Endodermal cell (in vitro differentiated cells): Measurements from ENCODE around the gene CEP128. TPM values are rescaled to one million over a fixed set of nuclear protein-coding genes. Genes with fewer than 3 reads are reported as not detected.

Experiments used
- DNase-seq: peaks from one replicate; pipeline ENCODE4 v3.0.0-alpha.2; 2017
- H3K27ac ChIP-seq: 2 replicates; pipeline ENCODE4 v1.5.1; 2013; ENCODE audit warnings: mild to moderate bottlenecking, low read depth, low read length, moderate library complexity
- H3K27me3 ChIP-seq: 2 replicates; pipeline ENCODE4 v1.6.1; 2013; ENCODE audit warnings: mild to moderate bottlenecking, low read length, moderate library complexity; ENCODE audit not compliant: insufficient read depth, control insufficient read depth, poor library complexity, severe bottlenecking
- H3K36me3 ChIP-seq: 2 replicates; pipeline ENCODE4 v1.7.0; 2013; ENCODE audit warnings: mild to moderate bottlenecking, low read length, moderate library complexity; ENCODE audit not compliant: control insufficient read depth, insufficient read depth
- H3K4me1 ChIP-seq: one replicate; pipeline ENCODE4 v1.7.0; 2013; ENCODE audit warnings: low read length; ENCODE audit not compliant: control insufficient read depth, insufficient read depth
- H3K4me3 ChIP-seq: 2 replicates; pipeline ENCODE4 v1.5.1; 2013; ENCODE audit warnings: mild to moderate bottlenecking, low read length, moderate library complexity
- H3K9ac ChIP-seq: 2 replicates; pipeline ENCODE4 v1.6.1; 2013; ENCODE audit warnings: mild to moderate bottlenecking, low read length, moderate library complexity; ENCODE audit not compliant: poor library complexity, severe bottlenecking; ENCODE audit errors: extremely low read depth
- H3K9me3 ChIP-seq: 2 replicates; pipeline ENCODE4 v1.6.1; 2013; ENCODE audit warnings: mild to moderate bottlenecking, low read length, moderate library complexity; ENCODE audit not compliant: control insufficient read depth
- H3K27ac Mint-ChIP-seq: 2 replicates; pipeline ENCODE4 v1.8.0; 2020; ENCODE audit warnings: mixed read lengths
- H3K27me3 Mint-ChIP-seq: 2 replicates; pipeline ENCODE4 v1.8.0; 2021; ENCODE audit warnings: mild to moderate bottlenecking, mixed read lengths; ENCODE audit not compliant: insufficient read depth
- H3K36me3 Mint-ChIP-seq: 2 replicates; pipeline ENCODE4 v1.8.0; 2020; ENCODE audit warnings: low read depth, mixed read lengths
- H3K4me1 Mint-ChIP-seq: 2 replicates; pipeline ENCODE4 v1.8.0; 2020; ENCODE audit warnings: mixed read lengths
- H3K4me3 Mint-ChIP-seq: 2 replicates; pipeline ENCODE4 v1.8.0; 2020; ENCODE audit warnings: mild to moderate bottlenecking, moderate library complexity, mixed read lengths
- H3K9me3 Mint-ChIP-seq: 2 replicates; pipeline ENCODE4 v1.8.0; 2020; ENCODE audit warnings: mild to moderate bottlenecking, mixed read lengths
- CTCF ChIP-seq: fragments of 200-600 bp; sonication (generic); conservative IDR thresholded peaks from 2 replicates; pipeline ENCODE4 v1.5.0; 2021; ENCODE audit warnings: antibody characterized with exemption, mild to moderate bottlenecking
- WGBS, 2 experiments: methylation state at CpG; one replicate each; pipeline versions ENCODE4 v1.1.5 to v1.1.7; 2013; ENCODE audit warnings: missing lambda C conversion rate in 2 of 2, mixed read lengths in 1 of 2; ENCODE audit not compliant: insufficient coverage in 1 of 2, insufficient read length in 1 of 2; 5-methylcytosine and 5-hydroxymethylcytosine counted together
- total RNA-seq, 2 donors: library from RNA; stranded (reverse); fragmentation: NEBNext Ultra II Directional in 1 of 2; extraction: Animal tissue kit (Norgen Biotek cat#: 25700) in 1 of 2; gene quantifications; 2 replicates in 1 of 2; 3 replicates in 1 of 2; pipeline ENCODE4 v1.2.1, GENCODE V29; 2021

Gene CEP128
- total RNA-seq, 2 donors from 2014 or later = 21.6 to 29.0 TPM

- Mint-ChIP-seq H3K9me3 (no peaks in the 10 kb centered on the region), H3K36me3 (no peaks in the 10 kb centered on the region), H3K4me1 (no peaks in the 10 kb centered on the region), H3K27me3 (no peaks in the 10 kb centered on the region), H3K27ac (no peak overlapping the region), H3K4me3 (no peak overlapping the region)
- Histone ChIP-seq H3K9ac (no peak overlapping the region), H3K4me3 (no peak overlapping the region), H3K27me3 (no peaks in the 10 kb centered on the region), H3K36me3 (no peaks in the 10 kb centered on the region), H3K27ac (no peak overlapping the region), H3K4me1 (no peaks in the 10 kb centered on the region), H3K9me3 (no peaks in the 10 kb centered on the region)
- 90% methylated on average over 5 of the region's 6 CpGs; no CpG with 5 or more reads in 1 of the 2 experiments for WGBS, 2 experiments
- DNase-seq = no peak
- TF ChIP-seq CTCF = no peak
Measured at GRCh38 chr14:80638620-80639515, 302.7 kb downstream of the CEP128 start.

- Mint-ChIP-seq H3K36me3 (no peaks in the 10 kb centered on the region), H3K9me3 (no peaks in the 10 kb centered on the region), H3K27ac (no peak overlapping the region), H3K4me1 (no peaks in the 10 kb centered on the region), H3K27me3 (no peaks in the 10 kb centered on the region), H3K4me3 (no peak overlapping the region)
- no peak overlapping the region for H3K4me3 ChIP-seq
- no peaks in the 10 kb centered on the region for H3K9me3 ChIP-seq
- H3K4me1 ChIP-seq = no peaks in the 10 kb centered on the region
- no peak for TF ChIP-seq CTCF
- no peak for DNase-seq
- H3K9ac ChIP-seq = no peak overlapping the region
- 94 to 97% methylated on average over 5 to 10 of the region's 10 CpGs for WGBS, 2 experiments
- H3K36me3 ChIP-seq = no peaks in the 10 kb centered on the region
- H3K27ac ChIP-seq = no peak overlapping the region
- no peaks in the 10 kb centered on the region for H3K27me3 ChIP-seq
Measured at GRCh38 chr14:80637756-80638619, 303.6 kb downstream of the CEP128 start.

GRCh38 chr14:80636071-80636470 lies 305.5 kb downstream of the CEP128 start:
- Histone ChIP-seq H3K36me3 (no peaks in the 10 kb centered on the region), H3K4me1 (no peaks in the 10 kb centered on the region), H3K4me3 (no peak overlapping the region), H3K27me3 (no peaks in the 10 kb centered on the region), H3K9me3 (no peaks in the 10 kb centered on the region), H3K27ac (no peak overlapping the region), H3K9ac (no peak overlapping the region)
- Mint-ChIP-seq H3K27ac (no peak overlapping the region), H3K4me1 (no peaks in the 10 kb centered on the region), H3K27me3 (no peaks in the 10 kb centered on the region), H3K9me3 (no peaks in the 10 kb centered on the region), H3K4me3 (no peak overlapping the region), H3K36me3 (no peaks in the 10 kb centered on the region)
- peak; percentile 83 for TF ChIP-seq CTCF
- WGBS, 2 experiments = 100% methylated on average over 1 of the region's 1 CpG
- DNase-seq = no peak
